ENCODE data around the gene CLDN20. TPM values are rescaled to one million over a fixed set of nuclear protein-coding genes. Genes with fewer than 3 reads are reported as not detected.

Gene CLDN20
- total and polyA plus RNA-seq, 10 of the 15 experiments (the other 5 are each of a cell fraction or from before 2014, with no cell fraction given), result 0.13 to 0.23 TPM; not detected in 8

DNA sequence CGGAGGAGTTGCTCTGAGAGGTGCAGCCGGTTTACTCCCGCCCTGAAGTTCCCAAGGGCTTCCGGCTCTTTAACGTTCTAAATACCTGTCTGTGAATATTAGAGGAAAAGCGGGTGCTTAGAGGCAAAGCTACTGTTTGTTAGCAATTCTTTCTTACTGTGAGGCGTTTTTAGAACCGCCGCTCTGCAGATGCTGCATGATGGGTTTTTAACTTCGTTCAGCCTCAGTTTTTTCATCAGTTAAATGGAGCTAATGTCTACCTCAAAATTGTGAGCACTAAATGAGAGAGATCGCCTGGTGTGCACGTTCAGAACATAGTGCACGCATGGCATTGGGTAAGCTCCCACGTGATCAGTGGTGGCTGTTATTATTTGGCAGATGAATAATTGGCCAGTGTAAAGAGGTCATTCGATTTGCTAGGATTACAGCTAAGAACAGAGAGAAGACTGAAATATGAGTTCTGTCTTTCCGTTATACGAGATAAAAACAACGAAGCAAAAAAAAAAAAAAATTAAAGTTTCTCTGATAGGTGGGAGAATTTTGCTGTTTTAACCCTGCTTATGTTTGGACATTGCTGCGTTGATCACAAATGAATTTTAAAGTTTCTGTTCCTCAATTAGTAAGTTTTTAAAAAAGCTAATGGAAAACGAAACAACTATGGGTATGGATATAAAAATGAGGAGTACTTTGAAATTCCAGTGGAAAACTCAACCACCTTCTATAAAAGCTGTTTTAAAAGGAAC, 51.1 kb downstream of the CLDN20 start (continued):
- TF ChIP-seq, protein P1, sequence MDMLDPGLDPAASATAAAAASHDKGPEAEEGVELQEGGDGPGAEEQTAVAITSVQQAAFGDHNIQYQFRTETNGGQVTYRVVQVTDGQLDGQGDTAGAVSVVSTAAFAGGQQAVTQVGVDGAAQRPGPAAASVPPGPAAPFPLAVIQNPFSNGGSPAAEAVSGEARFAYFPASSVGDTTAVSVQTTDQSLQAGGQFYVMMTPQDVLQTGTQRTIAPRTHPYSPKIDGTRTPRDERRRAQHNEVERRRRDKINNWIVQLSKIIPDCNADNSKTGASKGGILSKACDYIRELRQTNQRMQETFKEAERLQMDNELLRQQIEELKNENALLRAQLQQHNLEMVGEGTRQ (IDR thresholded peaks at IDR 0.05; ENCODE audit: borderline replicate concordance, low read depth, low read length), result peak; percentile 74
- TF ChIP-seq ZBED1 (IDR thresholded peaks at IDR 0.05; ENCODE audit: borderline replicate concordance) (no peak), NR2F1 (conservative IDR thresholded peaks at IDR 0.05) (peak; percentile 31; the same call in 1 of the 2 replicates), RBBP5 (conservative IDR thresholded peaks at IDR 0.05) (no peak), EZH2 (IDR thresholded peaks at IDR 0.05; ENCODE audit: borderline replicate concordance, control insufficient read depth, low read depth, low read length) (no peak), CREB1 (IDR thresholded peaks at IDR 0.05; ENCODE audit: low read depth) (no peak; the same call in 1 of the 2 replicates), TCF7 (IDR thresholded peaks at IDR 0.05; ENCODE audit: borderline replicate concordance) (0 out of 2 replicates have a peak, but pooled peaks have one; percentile 38), LARP7 (IDR thresholded peaks at IDR 0.05) (no peak), ZNF207 (IDR thresholded peaks at IDR 0.05; ENCODE audit: borderline replicate concordance) (peak; percentile 93; the same call in 1 of the 2 replicates), SMAD5 (IDR thresholded peaks at IDR 0.05; ENCODE audit: low read depth) (0 out of 2 replicates have a peak, but pooled peaks have one; percentile 21), SRF (IDR thresholded peaks at IDR 0.05; ENCODE audit: low read depth in 2 of 2, low read length in 2 of 2) (no peak), POLR2A (IDR thresholded peaks at IDR 0.05; ENCODE audit: low read depth, low read length) (no peak), DPF2 (IDR thresholded peaks at IDR 0.05) (peak; percentile 40; the same call in 1 of the 2 replicates), CHD2 (IDR thresholded peaks at IDR 0.05; ENCODE audit: borderline replicate concordance, low read depth, low read length) (0 out of 2 replicates have a peak, but pooled peaks have one; percentile 1), MTA2 (IDR thresholded peaks at IDR 0.05; ENCODE audit: low read depth) (0 out of 2 replicates have a peak, but pooled peaks have one; percentile 22), RELA (IDR thresholded peaks at IDR 0.05; ENCODE audit: borderline replicate concordance, partially characterized antibody) (peak; percentile 55), FOXK2 (IDR thresholded peaks at IDR 0.05) (no peak)
- TF ChIP-seq, protein P2, sequence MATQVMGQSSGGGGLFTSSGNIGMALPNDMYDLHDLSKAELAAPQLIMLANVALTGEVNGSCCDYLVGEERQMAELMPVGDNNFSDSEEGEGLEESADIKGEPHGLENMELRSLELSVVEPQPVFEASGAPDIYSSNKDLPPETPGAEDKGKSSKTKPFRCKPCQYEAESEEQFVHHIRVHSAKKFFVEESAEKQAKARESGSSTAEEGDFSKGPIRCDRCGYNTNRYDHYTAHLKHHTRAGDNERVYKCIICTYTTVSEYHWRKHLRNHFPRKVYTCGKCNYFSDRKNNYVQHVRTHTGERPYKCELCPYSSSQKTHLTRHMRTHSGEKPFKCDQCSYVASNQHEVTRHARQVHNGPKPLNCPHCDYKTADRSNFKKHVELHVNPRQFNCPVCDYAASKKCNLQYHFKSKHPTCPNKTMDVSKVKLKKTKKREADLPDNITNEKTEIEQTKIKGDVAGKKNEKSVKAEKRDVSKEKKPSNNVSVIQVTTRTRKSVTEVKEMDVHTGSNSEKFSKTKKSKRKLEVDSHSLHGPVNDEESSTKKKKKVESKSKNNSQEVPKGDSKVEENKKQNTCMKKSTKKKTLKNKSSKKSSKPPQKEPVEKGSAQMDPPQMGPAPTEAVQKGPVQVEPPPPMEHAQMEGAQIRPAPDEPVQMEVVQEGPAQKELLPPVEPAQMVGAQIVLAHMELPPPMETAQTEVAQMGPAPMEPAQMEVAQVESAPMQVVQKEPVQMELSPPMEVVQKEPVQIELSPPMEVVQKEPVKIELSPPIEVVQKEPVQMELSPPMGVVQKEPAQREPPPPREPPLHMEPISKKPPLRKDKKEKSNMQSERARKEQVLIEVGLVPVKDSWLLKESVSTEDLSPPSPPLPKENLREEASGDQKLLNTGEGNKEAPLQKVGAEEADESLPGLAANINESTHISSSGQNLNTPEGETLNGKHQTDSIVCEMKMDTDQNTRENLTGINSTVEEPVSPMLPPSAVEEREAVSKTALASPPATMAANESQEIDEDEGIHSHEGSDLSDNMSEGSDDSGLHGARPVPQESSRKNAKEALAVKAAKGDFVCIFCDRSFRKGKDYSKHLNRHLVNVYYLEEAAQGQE (IDR thresholded peaks at IDR 0.05; ENCODE audit: low read depth, low read length), result no peak
- TF ChIP-seq, protein P3, sequence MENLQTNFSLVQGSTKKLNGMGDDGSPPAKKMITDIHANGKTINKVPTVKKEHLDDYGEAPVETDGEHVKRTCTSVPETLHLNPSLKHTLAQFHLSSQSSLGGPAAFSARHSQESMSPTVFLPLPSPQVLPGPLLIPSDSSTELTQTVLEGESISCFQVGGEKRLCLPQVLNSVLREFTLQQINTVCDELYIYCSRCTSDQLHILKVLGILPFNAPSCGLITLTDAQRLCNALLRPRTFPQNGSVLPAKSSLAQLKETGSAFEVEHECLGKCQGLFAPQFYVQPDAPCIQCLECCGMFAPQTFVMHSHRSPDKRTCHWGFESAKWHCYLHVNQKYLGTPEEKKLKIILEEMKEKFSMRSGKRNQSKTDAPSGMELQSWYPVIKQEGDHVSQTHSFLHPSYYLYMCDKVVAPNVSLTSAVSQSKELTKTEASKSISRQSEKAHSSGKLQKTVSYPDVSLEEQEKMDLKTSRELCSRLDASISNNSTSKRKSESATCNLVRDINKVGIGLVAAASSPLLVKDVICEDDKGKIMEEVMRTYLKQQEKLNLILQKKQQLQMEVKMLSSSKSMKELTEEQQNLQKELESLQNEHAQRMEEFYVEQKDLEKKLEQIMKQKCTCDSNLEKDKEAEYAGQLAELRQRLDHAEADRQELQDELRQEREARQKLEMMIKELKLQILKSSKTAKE (IDR thresholded peaks at IDR 0.05; ENCODE audit: low read depth, poor library complexity, severe bottlenecking), result peak; percentile 70
- TF ChIP-seq, protein P4, sequence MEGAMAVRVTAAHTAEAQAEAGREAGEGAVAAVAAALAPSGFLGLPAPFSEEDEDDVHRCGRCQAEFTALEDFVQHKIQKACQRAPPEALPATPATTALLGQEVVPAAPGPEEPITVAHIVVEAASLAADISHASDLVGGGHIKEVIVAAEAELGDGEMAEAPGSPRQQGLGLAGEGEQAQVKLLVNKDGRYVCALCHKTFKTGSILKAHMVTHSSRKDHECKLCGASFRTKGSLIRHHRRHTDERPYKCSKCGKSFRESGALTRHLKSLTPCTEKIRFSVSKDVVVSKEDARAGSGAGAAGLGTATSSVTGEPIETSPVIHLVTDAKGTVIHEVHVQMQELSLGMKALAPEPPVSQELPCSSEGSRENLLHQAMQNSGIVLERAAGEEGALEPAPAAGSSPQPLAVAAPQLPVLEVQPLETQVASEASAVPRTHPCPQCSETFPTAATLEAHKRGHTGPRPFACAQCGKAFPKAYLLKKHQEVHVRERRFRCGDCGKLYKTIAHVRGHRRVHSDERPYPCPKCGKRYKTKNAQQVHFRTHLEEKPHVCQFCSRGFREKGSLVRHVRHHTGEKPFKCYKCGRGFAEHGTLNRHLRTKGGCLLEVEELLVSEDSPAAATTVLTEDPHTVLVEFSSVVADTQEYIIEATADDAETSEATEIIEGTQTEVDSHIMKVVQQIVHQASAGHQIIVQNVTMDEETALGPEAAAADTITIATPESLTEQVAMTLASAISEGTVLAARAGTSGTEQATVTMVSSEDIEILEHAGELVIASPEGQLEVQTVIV (IDR thresholded peaks at IDR 0.05; ENCODE audit: borderline replicate concordance, partially characterized antibody), result no peak

Measured in GM12878 (cell line).